ENCODE measurements around the gene PCNX1.

GRCh38 chr14:71022012-71022869, 115.0 kb downstream of the PCNX1 start:
- TF ChIP-seq POLR2AphosphoS5 (IDR thresholded peaks at IDR 0.05; ENCODE audit: low read depth, low read length) (no peak), REST (IDR thresholded peaks at IDR 0.05; ENCODE audit: insufficient read depth in 1 of 2, low read depth in 2 of 2, low read length in 2 of 2) (no peak), TAF1 (IDR thresholded peaks at IDR 0.05; ENCODE audit: borderline replicate concordance, insufficient read depth, low read length) (no peak), SIN3A (IDR thresholded peaks at IDR 0.05; ENCODE audit: borderline replicate concordance, insufficient read depth, low read length) (no peak), FOXP2 (optimal IDR thresholded peaks at IDR 0.05; ENCODE audit: borderline replicate concordance, extremely low read depth, extremely low read length, insufficient read depth) (no peak)

Data from PFSK-1 (cell line).